Stromal cell of bone marrow (primary cell): Measurements from ENCODE around the gene ZNF496.
A peak's percentile ranks its signal among the peaks of the same experiment; 100 is the strongest.

ENCODE experiments used
- DNase-seq: peaks from one replicate; pipeline ENCODE4 v3.0.0-alpha.2; 2012; ENCODE audit warnings: low read depth

ZNF496 gene

GRCh38 chr1:247326411-247327130 is 5.1 kb downstream of the ZNF496 start:
- no peak for DNase-seq

- DNase-seq, result no peak
Measured at GRCh38 chr1:247324923-247325322, 6.7 kb downstream of the ZNF496 start.

- DNase-seq, result no peak
Measured at GRCh38 chr1:247324204-247324787, 7.4 kb downstream of the ZNF496 start.

- DNase-seq, result no peak
Measured at GRCh38 chr1:247322849-247323586, 8.6 kb downstream of the ZNF496 start.

- no peak for DNase-seq
Measured at GRCh38 chr1:247322442-247322841, 9.2 kb downstream of the ZNF496 start.

- no peak for DNase-seq
Measured at GRCh38 chr1:247317702-247318101, 14.0 kb downstream of the ZNF496 start.

GRCh38 chr1:247316590-247317197 is 15.0 kb downstream of the ZNF496 start:
- no peak for DNase-seq

- no peak for DNase-seq
Measured at GRCh38 chr1:247304031-247304430, 27.6 kb downstream of the ZNF496 start.

- DNase-seq, result no peak
Measured at GRCh38 chr1:247303216-247303615, 28.5 kb downstream of the ZNF496 start.

- no peak for DNase-seq
Measured at GRCh38 chr1:247301176-247301540, 30.5 kb downstream of the ZNF496 start.

GRCh38 chr1:247300491-247301175 is 31.0 kb downstream of the ZNF496 start:
- no peak for DNase-seq

- no peak for DNase-seq
Measured at GRCh38 chr1:247299723-247300381, 31.8 kb downstream of the ZNF496 start.

GRCh38 chr1:247298701-247299100 is 33.0 kb downstream of the ZNF496 start:
- DNase-seq, result no peak

GRCh38 chr1:247298124-247298481 is 33.6 kb downstream of the ZNF496 start:
- DNase-seq, result no peak

GRCh38 chr1:247297263-247298123 is 34.2 kb downstream of the ZNF496 start:
- no peak for DNase-seq

- no peak for DNase-seq
Measured at GRCh38 chr1:247296599-247297180, 35.0 kb downstream of the ZNF496 start.

- DNase-seq, result no peak
Measured at GRCh38 chr1:247295746-247296145, 35.9 kb downstream of the ZNF496 start.

GRCh38 chr1:247295274-247295684 is 36.4 kb downstream of the ZNF496 start:
- no peak for DNase-seq

- DNase-seq, result peak; percentile 27
Measured at GRCh38 chr1:247294282-247294681, 37.4 kb downstream of the ZNF496 start.

GRCh38 chr1:247293047-247293446 is 38.6 kb downstream of the ZNF496 start:
- no peak for DNase-seq
